Skin epidermis (tissue), 12 donors: ENCODE results near the gene C2orf78.

Experiments
- H3K27ac ChIP-seq, 21 experiments: fragments of 200-600 bp; sonication (generic) in 11 of 21; one replicate each; pipeline ENCODE4 v1.5.0; 2020; ENCODE audit warnings: mild to moderate bottlenecking in 3 of 21, inconsistent platforms in 2 of 21, moderate library complexity in 2 of 21
- H3K4me3 ChIP-seq, 7 experiments: fragments of 200-600 bp; sonication (generic) in 2 of 7; one replicate each; pipeline ENCODE4 v1.5.0; 2020; ENCODE audit warnings: inconsistent platforms in 2 of 7, mild to moderate bottlenecking in 2 of 7, moderate library complexity in 1 of 7

Gene C2orf78

GRCh38 chr2:73830871-73831401 is 47.0 kb downstream of the C2orf78 start:
- Histone ChIP-seq H3K27ac (peak overlapping the region in 15 of 21 experiments; percentile 0 to 96 (median 47)), H3K4me3 (no peak overlapping the region)

- Histone ChIP-seq H3K4me3 (no peak overlapping the region), H3K27ac (no peak overlapping the region)
Observed at GRCh38 chr2:73832930-73833329, 48.9 kb downstream of the C2orf78 start.

GRCh38 chr2:73836141-73836943 is 52.4 kb downstream of the C2orf78 start:
- Histone ChIP-seq H3K4me3 (no peak overlapping the region), H3K27ac (peak overlapping the region in 2 of 21 experiments; percentile 31 to 37)

GRCh38 chr2:73837847-73838585 is 54.0 kb downstream of the C2orf78 start:
- H3K4me3 ChIP-seq, result no peak overlapping the region
- H3K27ac ChIP-seq, result peak overlapping the region in 1 of 21 experiments; percentile 20

- H3K27ac ChIP-seq, result peak overlapping the region in 1 of 21 experiments; percentile 20
- H3K4me3 ChIP-seq, result no peak overlapping the region
Observed at GRCh38 chr2:73838889-73839534, 55.0 kb downstream of the C2orf78 start.

GRCh38 chr2:73839653-73840411 is 55.8 kb downstream of the C2orf78 start:
- Histone ChIP-seq H3K4me3 (no peak overlapping the region), H3K27ac (no peak overlapping the region)

GRCh38 chr2:73841912-73842738 is 58.1 kb downstream of the C2orf78 start:
- Histone ChIP-seq H3K4me3 (no peak overlapping the region), H3K27ac (no peak overlapping the region)

- no peak overlapping the region for H3K27ac ChIP-seq
- no peak overlapping the region for H3K4me3 ChIP-seq
Observed at GRCh38 chr2:73842739-73843019, 58.7 kb downstream of the C2orf78 start.

- H3K27ac ChIP-seq, result no peak overlapping the region
- no peak overlapping the region for H3K4me3 ChIP-seq
Observed at GRCh38 chr2:73844087-73844486, 60.1 kb downstream of the C2orf78 start.

- H3K4me3 ChIP-seq, result no peak overlapping the region
- H3K27ac ChIP-seq, result no peak overlapping the region
Observed at GRCh38 chr2:73850009-73850408, 66.0 kb downstream of the C2orf78 start.

- Histone ChIP-seq H3K27ac (no peak overlapping the region), H3K4me3 (no peak overlapping the region)
Observed at GRCh38 chr2:73851274-73851673, 67.3 kb downstream of the C2orf78 start.

- no peak overlapping the region for H3K4me3 ChIP-seq
- H3K27ac ChIP-seq, result no peak overlapping the region
Observed at GRCh38 chr2:73852020-73852419, 68.0 kb downstream of the C2orf78 start.

GRCh38 chr2:73855526-73855925 is 71.5 kb downstream of the C2orf78 start:
- no peak overlapping the region for H3K27ac ChIP-seq
- no peak overlapping the region for H3K4me3 ChIP-seq

- no peak overlapping the region for H3K4me3 ChIP-seq
Observed at GRCh38 chr2:73856214-73856613, 72.2 kb downstream of the C2orf78 start.

GRCh38 chr2:73859721-73860586 is 76.0 kb downstream of the C2orf78 start:
- no peak overlapping the region for H3K4me3 ChIP-seq
- no peak overlapping the region for H3K27ac ChIP-seq

More at GRCh38 chr2:73856214-73856613, 72.2 kb downstream of the C2orf78 start:
- H3K27ac ChIP-seq, result no peak overlapping the region

- H3K27ac ChIP-seq, result peak overlapping the region in 2 of 21 experiments; percentile 13 to 44
- H3K4me3 ChIP-seq, result no peak overlapping the region
Observed at GRCh38 chr2:73862987-73863386, 79.0 kb downstream of the C2orf78 start.
